Neural cell (in vitro differentiated cells): Measurements from ENCODE around the gene WDFY1. TPM values are rescaled to one million over a fixed set of nuclear protein-coding genes. Genes with fewer than 3 reads are reported as not detected.

Experiments used
- H2AFZ ChIP-seq: fragments of 200-600, 300-800 bp; sonication (generic), shearing (Covaris generic); 2 replicates; pipeline ENCODE4 v1.6.0; 2014; ENCODE audit warnings: low read depth, mild to moderate bottlenecking, antibody characterized with exemption, low read length, moderate library complexity
- H3F3A ChIP-seq: fragments of 200-600 bp; shearing (Covaris generic); 2 replicates; pipeline ENCODE4 v1.6.1; 2016; ENCODE audit warnings: mild to moderate bottlenecking, moderate library complexity, mixed read lengths, antibody characterized with exemption, low read length; ENCODE audit not compliant: insufficient read depth, poor library complexity, severe bottlenecking
- H3K27ac ChIP-seq: fragments of 200-600, 300-800 bp; sonication (generic), shearing (Covaris generic); 2 replicates; pipeline ENCODE4 v1.5.1; 2014; ENCODE audit warnings: mild to moderate bottlenecking, low read length, moderate library complexity
- H3K27me3 ChIP-seq: fragments of 300-800, 200-600 bp; sonication (generic), shearing (Covaris generic); 2 replicates; pipeline ENCODE4 v1.6.0; 2014; ENCODE audit warnings: mild to moderate bottlenecking, low read depth, low read length, moderate library complexity; ENCODE audit not compliant: insufficient read depth
- H3K36me3 ChIP-seq: fragments of 300-800, 200-600 bp; sonication (generic), shearing (Covaris generic); 2 replicates; pipeline ENCODE4 v1.5.1; 2014; ENCODE audit warnings: mild to moderate bottlenecking, antibody characterized with exemption, low read length, moderate library complexity; ENCODE audit not compliant: insufficient read depth
- H3K4me2 ChIP-seq: fragments of 300-800, 200-600 bp; sonication (generic), shearing (Covaris generic); 2 replicates; pipeline ENCODE4 v1.6.0; 2014; ENCODE audit warnings: mild to moderate bottlenecking, low read length
- H3K4me3 ChIP-seq: fragments of 300-800, 200-600 bp; sonication (generic), shearing (Covaris generic); 2 replicates; pipeline ENCODE4 v1.5.1; 2014; ENCODE audit warnings: mild to moderate bottlenecking, low read length, moderate library complexity
- H3K79me2 ChIP-seq: fragments of 200-600 bp; shearing (Covaris generic); replicated peaks from 2 replicates; pipeline ENCODE4 v1.6.0; 2014; ENCODE audit warnings: mild to moderate bottlenecking, low read length, moderate library complexity; ENCODE audit not compliant: insufficient read depth
- H3K9ac ChIP-seq: fragments of 300-800, 200-600 bp; sonication (generic), shearing (Covaris generic); 2 replicates; pipeline ENCODE4 v1.6.1; 2016; ENCODE audit warnings: mild to moderate bottlenecking, low read length, mixed read lengths
- H3K9me2 ChIP-seq: fragments of 200-600 bp; shearing (Covaris generic); 2 replicates; pipeline ENCODE4 v1.6.1; 2016; ENCODE audit warnings: mild to moderate bottlenecking, low read length, mixed read lengths; ENCODE audit not compliant: insufficient read depth
- H3K9me3 ChIP-seq: fragments of 200-600, 300-800 bp; sonication (generic), shearing (Covaris generic); 2 replicates; pipeline ENCODE4 v1.6.1; 2016; ENCODE audit warnings: mild to moderate bottlenecking, mixed run types, low read length, moderate library complexity, mixed read lengths
- H4K20me1 ChIP-seq: fragments of 200-600 bp; shearing (Covaris generic); 2 replicates; pipeline ENCODE4 v1.6.1; 2016; ENCODE audit warnings: mild to moderate bottlenecking, mixed run types; ENCODE audit not compliant: insufficient read depth
- EP300 ChIP-seq: fragments of 450-650 bp; conservative IDR thresholded peaks from 2 replicates; pipeline ENCODE4 v1.6.1; 2014; ENCODE audit warnings: antibody characterized with exemption, mild to moderate bottlenecking, moderate library complexity; ENCODE audit not compliant: poor library complexity, severe bottlenecking
- EZH2 ChIP-seq: fragments of 200-600, 300-800 bp; shearing (Covaris generic), sonication (generic); IDR thresholded peaks from 2 replicates; pipeline ENCODE4 v1.6.1; 2014; ENCODE audit warnings: antibody characterized with exemption, low read length, borderline replicate concordance, mild to moderate bottlenecking; ENCODE audit not compliant: insufficient read depth, poor library complexity, severe bottlenecking
- MXI1 ChIP-seq: fragments of 450-650 bp; conservative IDR thresholded peaks from 2 replicates; pipeline ENCODE4 v1.6.1; 2014; ENCODE audit warnings: antibody characterized with exemption, mild to moderate bottlenecking; ENCODE audit not compliant: poor library complexity, severe bottlenecking
- POLR2AphosphoS5 ChIP-seq: IDR thresholded peaks from 2 replicates; pipeline ENCODE4 v1.6.1; 2012
- RAD21 ChIP-seq: fragments of 450-650 bp; conservative IDR thresholded peaks from 2 replicates; pipeline ENCODE4 v1.6.1; 2014; ENCODE audit warnings: antibody characterized with exemption, mild to moderate bottlenecking, moderate library complexity
- SMC3 ChIP-seq: fragments of 450-650 bp; conservative IDR thresholded peaks from 2 replicates; pipeline ENCODE4 v1.6.1; 2014; ENCODE audit warnings: antibody characterized with exemption, mild to moderate bottlenecking, moderate library complexity; ENCODE audit not compliant: poor library complexity
- TAF1 ChIP-seq: IDR thresholded peaks from 2 replicates; pipeline ENCODE4 v1.6.1; 2012; ENCODE audit warnings: low read depth
- polyA plus RNA-seq: library from polyadenylated mRNA; depleted of rRNA; stranded (reverse); fragments of >200 nt; gene quantifications from 2 replicates; pipeline ENCODE4 v1.2.3, GENCODE V29; 2014
- TF ChIP-seq, protein P1 (sequence below): fragments of 450-650 bp; IDR thresholded peaks from 2 replicates; pipeline ENCODE4 v1.5.1; 2014; ENCODE audit warnings: antibody characterized with exemption, mild to moderate bottlenecking, moderate library complexity; ENCODE audit not compliant: poor library complexity, severe bottlenecking
- TF ChIP-seq, protein P2 (sequence below): IDR thresholded peaks from 2 replicates; pipeline ENCODE4 v1.6.1; 2012; ENCODE audit warnings: borderline replicate concordance

The WDFY1 gene
- polyA plus RNA-seq, 1 donor from 2014 or later, result 49.4 TPM

DNA sequence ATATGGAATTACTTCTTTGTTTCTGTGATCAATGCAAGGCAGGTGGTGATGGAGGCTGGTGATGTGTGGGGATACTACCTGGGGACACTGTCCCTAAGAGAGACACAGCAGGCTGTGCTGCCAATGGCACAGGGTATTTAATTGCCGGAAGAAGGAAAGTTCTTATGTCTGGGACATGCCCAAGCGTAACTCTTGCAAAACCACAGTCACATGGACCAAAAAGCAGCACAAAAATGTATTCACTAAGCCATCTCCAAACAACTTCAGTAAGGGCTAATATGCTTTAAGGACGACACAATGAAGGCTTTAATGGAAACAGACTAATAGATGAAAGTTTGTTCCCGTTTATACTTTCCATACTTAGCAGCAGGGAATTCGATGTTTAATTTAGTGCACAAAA, 58.0 kb downstream of the WDFY1 start:
- Histone ChIP-seq H3K27ac (no peak overlapping the region), H3K9ac (no peak overlapping the region), H3K4me3 (no peak overlapping the region), H3F3A (no peaks in the 10 kb centered on the region), H3K9me2 (no peaks in the 10 kb centered on the region), H4K20me1 (no peaks in the 10 kb centered on the region), H3K27me3 (no peaks in the 10 kb centered on the region), H3K36me3 (no peaks in the 10 kb centered on the region), H2AFZ (no peak overlapping the region), H3K9me3 (no peaks in the 10 kb centered on the region), H3K79me2 (no peaks in the 10 kb centered on the region), H3K4me2 (no peak overlapping the region)
- TF ChIP-seq SMC3 (no peak), TAF1 (no peak), POLR2AphosphoS5 (no peak), MXI1 (no peak), EZH2 (no peak), RAD21 (no peak), EP300 (no peak)
- TF ChIP-seq, protein P1, sequence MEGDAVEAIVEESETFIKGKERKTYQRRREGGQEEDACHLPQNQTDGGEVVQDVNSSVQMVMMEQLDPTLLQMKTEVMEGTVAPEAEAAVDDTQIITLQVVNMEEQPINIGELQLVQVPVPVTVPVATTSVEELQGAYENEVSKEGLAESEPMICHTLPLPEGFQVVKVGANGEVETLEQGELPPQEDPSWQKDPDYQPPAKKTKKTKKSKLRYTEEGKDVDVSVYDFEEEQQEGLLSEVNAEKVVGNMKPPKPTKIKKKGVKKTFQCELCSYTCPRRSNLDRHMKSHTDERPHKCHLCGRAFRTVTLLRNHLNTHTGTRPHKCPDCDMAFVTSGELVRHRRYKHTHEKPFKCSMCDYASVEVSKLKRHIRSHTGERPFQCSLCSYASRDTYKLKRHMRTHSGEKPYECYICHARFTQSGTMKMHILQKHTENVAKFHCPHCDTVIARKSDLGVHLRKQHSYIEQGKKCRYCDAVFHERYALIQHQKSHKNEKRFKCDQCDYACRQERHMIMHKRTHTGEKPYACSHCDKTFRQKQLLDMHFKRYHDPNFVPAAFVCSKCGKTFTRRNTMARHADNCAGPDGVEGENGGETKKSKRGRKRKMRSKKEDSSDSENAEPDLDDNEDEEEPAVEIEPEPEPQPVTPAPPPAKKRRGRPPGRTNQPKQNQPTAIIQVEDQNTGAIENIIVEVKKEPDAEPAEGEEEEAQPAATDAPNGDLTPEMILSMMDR, result no peak
- TF ChIP-seq, protein P2, sequence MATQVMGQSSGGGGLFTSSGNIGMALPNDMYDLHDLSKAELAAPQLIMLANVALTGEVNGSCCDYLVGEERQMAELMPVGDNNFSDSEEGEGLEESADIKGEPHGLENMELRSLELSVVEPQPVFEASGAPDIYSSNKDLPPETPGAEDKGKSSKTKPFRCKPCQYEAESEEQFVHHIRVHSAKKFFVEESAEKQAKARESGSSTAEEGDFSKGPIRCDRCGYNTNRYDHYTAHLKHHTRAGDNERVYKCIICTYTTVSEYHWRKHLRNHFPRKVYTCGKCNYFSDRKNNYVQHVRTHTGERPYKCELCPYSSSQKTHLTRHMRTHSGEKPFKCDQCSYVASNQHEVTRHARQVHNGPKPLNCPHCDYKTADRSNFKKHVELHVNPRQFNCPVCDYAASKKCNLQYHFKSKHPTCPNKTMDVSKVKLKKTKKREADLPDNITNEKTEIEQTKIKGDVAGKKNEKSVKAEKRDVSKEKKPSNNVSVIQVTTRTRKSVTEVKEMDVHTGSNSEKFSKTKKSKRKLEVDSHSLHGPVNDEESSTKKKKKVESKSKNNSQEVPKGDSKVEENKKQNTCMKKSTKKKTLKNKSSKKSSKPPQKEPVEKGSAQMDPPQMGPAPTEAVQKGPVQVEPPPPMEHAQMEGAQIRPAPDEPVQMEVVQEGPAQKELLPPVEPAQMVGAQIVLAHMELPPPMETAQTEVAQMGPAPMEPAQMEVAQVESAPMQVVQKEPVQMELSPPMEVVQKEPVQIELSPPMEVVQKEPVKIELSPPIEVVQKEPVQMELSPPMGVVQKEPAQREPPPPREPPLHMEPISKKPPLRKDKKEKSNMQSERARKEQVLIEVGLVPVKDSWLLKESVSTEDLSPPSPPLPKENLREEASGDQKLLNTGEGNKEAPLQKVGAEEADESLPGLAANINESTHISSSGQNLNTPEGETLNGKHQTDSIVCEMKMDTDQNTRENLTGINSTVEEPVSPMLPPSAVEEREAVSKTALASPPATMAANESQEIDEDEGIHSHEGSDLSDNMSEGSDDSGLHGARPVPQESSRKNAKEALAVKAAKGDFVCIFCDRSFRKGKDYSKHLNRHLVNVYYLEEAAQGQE, result no peak

DNA sequence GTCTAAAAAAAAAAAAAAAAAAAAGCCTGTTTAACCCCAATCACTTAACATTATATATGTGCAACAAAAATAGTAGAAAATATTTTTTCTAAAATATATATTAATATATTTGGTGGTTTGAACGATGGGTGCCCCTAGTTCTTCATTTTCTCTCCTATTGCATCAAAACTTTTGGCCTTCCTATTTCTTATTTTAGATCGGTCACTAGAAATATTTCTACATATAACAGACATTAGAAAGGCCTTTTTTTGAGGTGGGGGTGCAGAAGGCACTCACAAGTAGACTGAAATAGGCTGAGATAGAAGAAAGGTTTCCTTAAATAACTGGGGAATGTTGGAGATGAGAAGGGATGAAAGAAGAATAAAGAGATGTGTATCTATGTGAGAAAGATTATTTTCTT, 58.4 kb downstream of the WDFY1 start:
- no peak for TF ChIP-seq TAF1
- TF ChIP-seq SMC3, result no peak
- TF ChIP-seq POLR2AphosphoS5, result no peak
- TF ChIP-seq MXI1, result no peak
- no peak for TF ChIP-seq EZH2
- TF ChIP-seq, protein P1, result no peak
- no peak for TF ChIP-seq RAD21
- TF ChIP-seq, protein P2, result no peak
- TF ChIP-seq EP300, result no peak
- Histone ChIP-seq H3F3A (no peaks in the 10 kb centered on the region), H3K36me3 (no peaks in the 10 kb centered on the region), H3K9me3 (no peaks in the 10 kb centered on the region), H3K27ac (no peak overlapping the region), H3K9ac (no peak overlapping the region), H3K79me2 (no peaks in the 10 kb centered on the region), H3K4me2 (no peak overlapping the region), H2AFZ (no peak overlapping the region), H3K4me3 (no peak overlapping the region), H3K27me3 (no peaks in the 10 kb centered on the region), H4K20me1 (no peaks in the 10 kb centered on the region), H3K9me2 (no peaks in the 10 kb centered on the region)
